Measurements from ENCODE around the gene KCNJ15. TPM values are rescaled to one million over a fixed set of nuclear protein-coding genes. Genes with fewer than 3 reads are reported as not detected.

The KCNJ15 gene
- total RNA-seq, 2 donors from 2014 or later, result 1.3 to 2.6 TPM

DNA sequence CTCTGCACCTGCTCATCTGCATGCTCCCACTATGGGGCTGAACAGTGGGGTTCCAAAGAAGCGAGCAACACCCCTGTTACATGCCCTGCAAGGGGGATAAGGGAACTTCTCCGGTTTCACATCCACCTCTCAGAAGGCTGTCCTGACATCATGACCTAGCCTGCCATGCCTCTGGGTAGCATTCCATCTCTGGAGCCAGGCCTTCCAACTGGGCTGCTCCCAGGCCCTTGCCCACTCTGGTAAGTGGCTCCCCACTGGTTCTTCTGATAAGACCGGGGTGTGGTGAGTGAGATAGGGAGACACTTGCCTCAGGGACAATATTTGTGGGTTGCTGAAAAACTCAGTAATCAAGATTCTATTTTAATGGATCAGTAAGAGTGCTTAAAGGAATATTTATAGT lies 57.8 kb downstream of the KCNJ15 start:
- DNase-seq (no peak), ATAC-seq (no peak)
- intact Hi-C loops (cut with DNase I), result no loop called here

DNA sequence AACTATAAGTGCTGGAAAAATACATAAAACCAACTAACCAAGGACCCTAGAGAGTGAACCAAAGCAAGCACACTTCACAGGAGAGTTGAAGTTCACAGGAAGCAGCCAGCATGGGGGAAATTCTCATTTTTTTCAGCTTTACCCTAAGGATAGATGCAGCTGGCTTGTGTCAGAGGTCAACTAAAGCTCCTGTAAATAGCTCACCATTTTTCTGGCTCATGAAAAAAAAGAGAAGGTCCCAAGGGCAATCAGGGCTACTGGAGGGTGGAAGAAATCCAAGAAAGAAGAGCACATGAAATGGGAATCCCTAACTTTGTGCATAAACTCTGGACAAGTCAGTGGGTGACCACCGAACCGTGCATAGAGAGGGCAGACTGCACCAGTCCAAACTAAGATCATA lies 58.3 kb downstream of the KCNJ15 start:
- ATAC-seq, result no peak
- intact Hi-C loops (cut with DNase I), result no loop called here
- DNase-seq, result no peak

DNA sequence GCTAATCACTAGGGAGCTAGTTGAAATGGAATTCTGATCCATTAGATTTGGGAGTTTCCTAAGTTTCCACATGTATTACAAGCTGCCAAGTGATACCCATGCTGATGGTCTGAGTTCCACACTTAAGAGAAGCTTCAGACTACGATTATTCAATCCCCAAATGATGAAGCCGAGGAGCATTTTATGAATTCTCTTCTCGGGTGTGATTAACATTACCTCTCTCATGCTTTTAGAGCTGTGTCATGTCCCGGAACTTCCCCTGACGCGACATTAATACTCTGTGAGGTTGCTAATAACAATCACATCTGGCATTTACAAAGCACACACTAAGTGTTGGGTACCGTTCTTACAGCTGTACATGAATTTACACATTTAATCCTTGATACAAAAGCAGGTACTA lies 63.0 kb downstream of the KCNJ15 start:
- no peak for ATAC-seq
- intact Hi-C loops (cut with DNase I), result no loop called here
- no peak for DNase-seq

DNA sequence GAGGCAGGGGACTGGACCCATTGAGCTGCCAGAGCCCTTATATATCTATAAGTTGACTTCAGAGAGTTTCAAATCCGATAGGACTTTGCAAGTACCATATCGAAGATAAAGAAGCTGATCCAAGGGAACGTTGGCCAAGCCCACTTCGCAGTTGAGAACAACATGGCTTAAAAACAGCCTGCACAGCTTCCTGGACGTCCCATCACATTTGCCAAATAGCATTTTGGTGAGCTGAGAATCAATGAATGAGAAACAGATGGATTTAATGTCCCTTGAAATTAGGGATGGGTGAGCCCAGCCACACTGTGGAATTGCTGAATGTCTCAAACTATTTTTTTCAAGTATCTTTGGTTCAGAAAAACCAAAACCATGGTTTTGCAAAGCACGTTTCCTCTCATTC lies 64.8 kb downstream of the KCNJ15 start:
- no peak for DNase-seq
- ATAC-seq, result no peak
- intact Hi-C loops (cut with DNase I), result no loop called here

DNA sequence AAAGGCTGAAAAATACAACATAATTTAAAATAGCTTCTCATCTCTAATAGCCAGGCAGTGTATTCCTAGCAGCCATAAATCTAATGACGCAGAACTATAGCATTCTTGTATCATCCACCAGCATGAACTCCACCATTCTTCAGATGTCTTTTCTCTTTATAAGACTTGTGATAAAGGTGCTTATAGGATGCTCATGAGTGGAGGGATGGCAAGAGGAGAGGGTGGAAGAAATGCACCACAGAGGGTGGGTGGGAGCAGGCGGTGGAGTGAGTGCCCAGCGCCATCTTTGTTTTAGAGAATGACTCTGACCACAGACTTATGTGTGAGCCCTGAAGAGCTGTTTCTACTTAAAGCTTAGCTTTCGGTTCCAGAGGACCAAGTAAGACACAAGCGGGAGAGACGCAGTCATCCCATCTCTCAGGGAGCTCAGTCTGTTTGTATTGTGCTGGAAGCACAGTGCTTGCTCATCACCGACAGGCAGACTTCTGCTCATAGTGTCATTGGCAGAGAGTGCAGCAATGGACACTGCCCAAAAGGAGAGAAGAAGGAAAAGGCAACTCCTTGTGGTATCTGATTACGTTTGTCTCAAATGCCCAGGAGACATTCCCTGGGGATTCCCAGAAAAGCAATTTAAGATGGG lies 65.6 kb downstream of the KCNJ15 start:
- intact Hi-C loops (cut with DNase I), result no loop called here
- DNase-seq (no peak), ATAC-seq (no peak)

DNA sequence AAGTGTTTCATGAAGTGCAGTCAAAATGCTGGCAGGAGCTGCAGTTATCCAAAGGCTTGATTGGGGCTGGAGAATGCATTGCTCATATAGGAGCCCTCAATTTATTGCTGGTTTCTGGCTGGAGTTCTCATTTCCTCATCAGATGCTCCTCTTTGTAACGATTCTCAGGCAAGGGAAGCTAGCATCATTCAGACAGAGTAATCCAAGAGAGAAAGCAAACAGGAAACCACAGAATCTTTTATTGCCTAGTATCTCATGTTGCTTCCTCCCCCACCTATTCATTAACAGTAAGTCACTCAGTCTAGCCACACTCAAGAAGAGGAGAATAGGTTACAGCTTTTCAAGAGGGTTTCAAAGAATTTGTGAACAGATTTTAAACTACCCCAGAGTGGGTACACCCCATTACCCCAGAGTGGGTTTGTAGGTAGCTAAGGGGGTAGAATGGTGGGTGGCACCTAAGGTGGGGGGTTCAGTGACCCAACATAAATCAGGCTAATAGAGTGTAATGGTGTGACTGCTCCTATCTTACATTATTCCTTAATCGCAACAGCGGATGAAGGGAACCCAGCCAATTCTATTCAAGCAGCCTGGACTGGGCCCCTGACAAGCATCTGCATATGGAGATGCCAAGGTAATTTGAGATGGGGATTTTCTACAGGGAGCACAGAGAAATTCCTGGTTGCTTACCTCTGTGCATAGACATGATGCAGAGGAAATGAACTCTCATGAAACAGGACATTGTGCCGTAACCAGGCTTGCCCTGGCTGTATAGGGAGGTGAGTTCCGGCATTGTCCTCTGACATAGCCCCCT lies 67.1 kb downstream of the KCNJ15 start:
- intact Hi-C loops (cut with DNase I), result no loop called here
- no peak for ATAC-seq
- no peak for DNase-seq

DNA sequence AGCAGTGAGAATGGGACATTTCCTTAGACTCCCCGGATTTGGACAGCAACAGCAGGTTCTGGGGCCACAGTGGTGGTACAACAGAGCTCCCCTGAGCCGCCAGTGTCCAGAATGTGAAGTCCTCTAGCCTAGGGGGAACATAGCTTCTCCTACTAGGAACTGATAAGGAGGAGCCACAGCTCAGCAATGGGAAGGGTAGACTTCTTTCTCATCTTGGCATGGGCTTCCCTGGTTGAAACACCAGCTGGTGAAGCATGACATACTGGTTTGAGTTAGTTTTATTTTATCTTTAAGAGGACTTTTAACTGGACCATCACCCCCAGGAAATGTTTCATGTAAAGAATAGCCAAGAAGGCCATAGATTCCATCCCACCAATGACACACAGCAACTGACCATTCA lies 68.4 kb downstream of the KCNJ15 start:
- intact Hi-C loops (cut with DNase I), result no loop called here
- DNase-seq, result no peak

DNA sequence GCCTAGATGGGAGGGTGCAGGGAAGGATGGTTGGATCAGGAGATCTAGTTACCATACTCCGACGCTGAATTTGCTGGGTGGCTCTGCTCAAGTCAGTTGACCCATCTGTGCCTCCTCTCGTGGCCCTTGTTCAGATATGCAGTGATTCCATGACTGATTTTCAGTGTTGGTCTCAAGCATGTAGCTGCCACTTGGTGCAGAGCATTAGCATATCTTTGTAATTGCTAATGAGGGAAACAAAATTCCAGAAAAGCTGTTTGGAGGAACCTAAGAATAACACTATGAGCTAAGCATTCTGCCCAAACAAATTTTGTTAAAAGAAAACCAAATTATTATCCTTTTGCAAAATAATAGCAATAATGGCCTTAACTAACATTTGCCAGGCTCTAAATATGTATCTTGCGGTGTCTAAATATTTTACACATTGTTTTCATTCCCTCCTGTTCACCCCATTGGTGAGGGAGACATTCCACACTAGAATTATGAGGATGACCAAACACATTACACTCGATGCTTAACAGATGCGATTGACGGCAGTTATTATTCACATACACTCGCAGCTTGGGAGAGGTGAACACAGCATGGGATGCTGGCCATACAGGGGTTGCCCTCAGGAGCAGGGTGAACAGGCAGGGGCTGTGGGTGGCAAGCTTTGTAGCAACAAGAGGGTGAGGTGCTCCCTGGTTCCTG lies 69.1 kb downstream of the KCNJ15 start:
- DNase-seq (no peak), ATAC-seq (no peak)
- intact Hi-C loops (cut with DNase I), result no loop called here

More for the DNA sequence above, 68.4 kb downstream of the KCNJ15 start:
- no peak for ATAC-seq

DNA sequence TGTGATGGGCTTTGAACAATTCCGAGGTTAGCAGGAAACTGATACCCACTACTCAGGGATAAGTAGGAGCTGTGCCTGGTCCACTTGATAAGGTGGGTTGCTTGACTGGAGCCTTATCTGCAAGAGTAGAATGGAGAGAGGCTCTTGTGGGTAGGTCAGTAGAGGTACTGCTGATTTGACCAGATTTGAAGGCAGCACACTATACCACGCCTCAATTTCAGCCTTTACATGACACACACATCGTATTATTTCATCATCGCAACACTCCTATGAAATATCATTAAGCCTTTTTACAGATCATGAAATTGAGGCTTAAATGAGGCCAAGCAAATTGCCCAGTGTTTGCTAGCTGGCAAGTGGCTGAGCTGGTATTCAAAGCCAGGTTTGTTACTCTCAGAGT lies 69.6 kb downstream of the KCNJ15 start:
- no peak for ATAC-seq
- DNase-seq, result no peak
- intact Hi-C loops (cut with DNase I), result no loop called here

DNA sequence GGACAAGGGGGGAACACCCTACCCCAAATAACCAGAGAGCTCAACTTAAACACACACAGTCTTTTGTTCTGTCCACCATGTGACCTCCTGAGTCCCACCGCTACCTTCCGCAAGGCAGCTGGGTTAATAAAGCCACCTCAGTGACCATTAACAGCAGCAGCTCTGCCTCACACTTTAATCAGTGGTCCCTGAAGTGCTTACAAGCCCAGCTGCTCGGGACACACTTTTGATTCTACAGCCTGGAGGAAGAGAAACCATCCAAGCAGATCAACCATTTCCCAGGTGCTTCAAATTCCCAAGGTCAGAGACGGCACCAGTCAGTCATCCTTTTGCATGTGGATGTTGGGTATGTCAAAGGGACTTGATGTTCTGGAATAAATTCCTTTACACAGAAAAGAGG lies 70.1 kb downstream of the KCNJ15 start:
- intact Hi-C loops (cut with DNase I), result no loop called here
- no peak for DNase-seq
- no peak for ATAC-seq

DNA sequence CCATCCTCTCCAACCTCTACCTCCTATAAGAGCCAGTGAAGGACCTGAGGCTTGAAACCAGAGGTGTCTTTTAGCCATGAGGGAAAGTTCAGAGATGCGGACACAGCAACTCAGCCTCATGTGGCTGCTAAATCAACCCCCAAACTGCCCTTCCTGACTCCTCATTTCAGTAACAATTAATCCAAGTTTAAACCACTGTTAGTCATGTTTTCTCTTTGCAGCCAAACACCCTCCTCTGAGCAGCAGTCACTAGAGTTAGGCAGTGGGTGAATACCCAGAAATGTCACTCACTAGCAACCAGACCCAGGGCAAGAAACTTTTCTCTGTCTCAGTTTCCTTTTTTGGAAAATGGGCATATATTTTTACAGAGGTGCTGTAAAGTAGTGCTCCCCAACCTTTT lies 71.2 kb downstream of the KCNJ15 start:
- intact Hi-C loops (cut with DNase I), result no loop called here

DNA sequence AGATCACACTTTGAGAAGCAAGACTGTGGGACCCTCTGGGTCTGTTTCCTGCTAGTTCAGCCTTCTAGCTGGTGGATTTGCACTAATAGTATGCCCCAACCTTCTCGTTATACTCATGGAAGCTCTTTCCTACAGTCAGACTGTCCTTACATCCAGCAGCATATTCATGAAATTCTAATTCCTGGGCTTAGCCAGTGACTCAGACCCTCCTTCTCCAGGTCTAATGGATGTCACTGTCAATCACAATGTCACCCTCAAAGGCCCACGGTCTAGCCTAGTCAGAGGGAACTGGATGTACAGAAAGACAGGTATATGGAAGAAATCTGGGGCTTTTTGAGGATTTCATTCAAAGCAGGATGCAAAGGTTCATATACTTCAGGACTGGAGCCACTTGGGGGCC lies 72.4 kb downstream of the KCNJ15 start:
- no peak for ATAC-seq
- DNase-seq, result no peak

More for the DNA sequence above, 71.2 kb downstream of the KCNJ15 start:
- no peak for DNase-seq
- no peak for ATAC-seq

DNA sequence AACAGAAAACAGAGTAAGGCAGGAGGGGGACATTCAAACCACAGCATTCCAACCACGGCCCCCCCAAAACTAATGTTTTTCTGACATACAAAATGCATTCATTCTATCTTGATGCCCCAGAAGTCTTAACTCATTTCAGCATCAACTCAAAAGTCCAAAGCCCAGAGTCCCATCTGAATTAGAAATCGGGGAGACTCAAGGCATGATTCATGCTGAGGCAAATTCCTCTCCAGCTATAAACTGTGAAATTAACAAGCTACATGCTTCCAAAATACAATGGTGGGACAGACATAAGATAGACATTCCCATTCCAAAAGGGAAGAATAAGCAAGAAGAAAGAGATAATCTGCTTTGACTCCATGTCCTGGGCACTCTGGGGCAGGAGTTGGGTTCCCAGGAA lies 73.9 kb downstream of the KCNJ15 start:
- ATAC-seq (no peak), DNase-seq (no peak)
- intact Hi-C loops (cut with DNase I), result no loop called here

More for the DNA sequence above, 72.4 kb downstream of the KCNJ15 start:
- intact Hi-C loops (cut with DNase I), result no loop called here

DNA sequence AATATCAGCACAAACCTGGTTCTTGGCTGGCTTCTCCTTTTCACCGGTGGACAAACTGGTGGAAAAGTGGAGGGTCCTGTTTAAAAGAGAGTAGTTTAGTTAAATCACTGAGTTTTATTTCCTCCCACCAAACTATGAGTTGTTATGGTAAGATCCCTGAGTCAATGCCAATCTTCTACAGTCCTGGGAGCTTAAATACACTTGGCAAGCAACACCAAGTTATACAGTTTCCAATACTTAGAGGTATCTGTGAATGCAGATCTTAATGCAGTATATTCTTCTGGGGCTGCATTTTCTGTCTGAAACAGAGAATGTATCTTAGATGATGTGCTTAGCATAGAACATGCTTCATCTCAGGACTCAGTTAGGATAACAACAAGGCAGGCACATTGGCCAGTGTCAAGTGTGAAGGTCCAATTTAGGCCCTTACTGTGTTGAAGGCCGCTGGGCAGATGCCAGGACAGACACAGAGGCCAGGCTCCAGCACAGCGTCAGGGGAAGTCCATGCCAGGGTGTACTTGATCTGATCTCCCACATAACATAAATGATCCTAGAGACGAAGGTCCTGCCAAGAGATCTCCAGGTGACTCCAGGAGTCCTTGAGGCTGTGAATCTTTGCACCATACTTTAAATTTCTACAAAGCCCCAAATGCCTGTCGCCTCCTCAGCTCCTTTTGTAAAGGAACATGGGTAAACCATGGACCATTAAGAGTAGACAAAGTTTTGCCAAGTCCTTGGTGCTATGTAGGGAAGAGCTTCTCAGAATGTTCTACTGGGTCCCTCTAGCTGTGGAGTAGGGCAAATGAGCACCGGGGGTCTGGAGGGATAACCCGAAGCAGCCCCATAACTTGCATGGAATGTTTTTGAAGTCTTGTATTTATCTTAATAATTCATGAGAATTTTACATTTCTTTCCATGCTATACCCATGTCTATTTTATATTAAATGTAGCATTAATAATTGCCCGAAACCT lies 76.8 kb downstream of the KCNJ15 start:
- no peak for DNase-seq
- ATAC-seq, result peak; percentile 63 to 67
- intact Hi-C loops (cut with DNase I), result no loop called here

DNA sequence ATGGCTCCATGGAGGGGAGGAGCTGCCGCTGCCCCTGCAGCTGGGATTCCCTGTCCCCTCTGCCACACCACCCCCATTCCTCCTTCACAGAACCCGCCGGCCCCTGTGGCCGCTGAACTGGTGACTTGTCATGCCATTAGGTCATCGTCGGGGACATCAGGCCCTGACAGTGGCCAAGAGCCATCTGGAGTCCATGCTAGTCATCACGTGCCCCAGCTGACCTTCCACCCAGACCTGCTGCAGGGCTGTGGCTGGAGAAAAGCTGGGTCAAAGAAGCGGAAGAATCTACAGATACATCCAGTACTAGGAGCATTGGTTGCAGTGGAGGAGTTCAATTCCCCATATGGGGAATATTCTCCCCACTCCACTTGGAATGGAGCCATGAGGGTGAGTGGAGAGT lies 78.1 kb downstream of the KCNJ15 start:
- ATAC-seq, result peak in 1 of 2 donors; percentile 60
- intact Hi-C loops (cut with DNase I), result no loop called here
- no peak for DNase-seq

DNA sequence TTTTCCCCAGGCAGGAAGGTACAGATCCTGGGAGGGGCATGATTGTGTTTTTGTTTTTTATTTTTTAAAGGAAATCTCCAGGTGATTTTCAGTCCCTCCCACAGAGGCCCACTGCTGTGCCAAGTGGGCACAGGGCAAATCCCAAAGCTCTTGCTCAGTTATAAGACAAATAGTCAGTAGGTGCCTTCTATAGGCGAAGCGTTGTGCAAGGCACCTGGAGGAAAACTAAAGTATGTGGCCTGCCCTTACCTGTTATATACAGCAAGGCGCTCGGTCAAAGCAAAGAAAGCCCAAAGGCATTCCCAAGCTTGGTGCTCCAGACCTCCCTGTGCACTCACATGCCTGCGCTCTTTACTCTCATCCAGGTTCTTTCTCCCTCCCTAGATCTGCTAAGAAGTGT lies 81.0 kb downstream of the KCNJ15 start:
- DNase-seq, result no peak
- ATAC-seq, result no peak
- intact Hi-C loops (cut with DNase I), result no loop called here

DNA sequence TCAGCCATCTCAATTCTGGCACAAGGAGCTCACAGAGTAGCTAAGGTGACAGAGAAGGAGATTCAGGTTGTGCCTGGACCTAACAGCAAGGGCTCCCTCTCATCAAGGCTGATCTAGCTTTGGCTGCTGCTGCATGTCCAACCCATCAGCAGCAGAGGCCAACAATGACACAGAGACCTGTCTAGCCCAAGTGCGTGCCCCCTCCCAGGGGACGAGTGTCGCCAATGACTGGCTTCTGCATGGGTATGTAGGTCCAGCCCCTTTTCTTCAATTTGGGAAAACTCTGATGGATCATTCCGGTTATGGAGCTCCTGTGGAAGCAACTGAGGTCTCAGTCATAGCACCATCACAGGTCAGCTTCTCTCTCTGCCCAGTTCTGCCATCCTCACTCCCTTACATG lies 83.3 kb downstream of the KCNJ15 start:
- ATAC-seq, result no peak
- no peak for DNase-seq
- intact Hi-C loops (cut with DNase I), result no loop called here

DNA sequence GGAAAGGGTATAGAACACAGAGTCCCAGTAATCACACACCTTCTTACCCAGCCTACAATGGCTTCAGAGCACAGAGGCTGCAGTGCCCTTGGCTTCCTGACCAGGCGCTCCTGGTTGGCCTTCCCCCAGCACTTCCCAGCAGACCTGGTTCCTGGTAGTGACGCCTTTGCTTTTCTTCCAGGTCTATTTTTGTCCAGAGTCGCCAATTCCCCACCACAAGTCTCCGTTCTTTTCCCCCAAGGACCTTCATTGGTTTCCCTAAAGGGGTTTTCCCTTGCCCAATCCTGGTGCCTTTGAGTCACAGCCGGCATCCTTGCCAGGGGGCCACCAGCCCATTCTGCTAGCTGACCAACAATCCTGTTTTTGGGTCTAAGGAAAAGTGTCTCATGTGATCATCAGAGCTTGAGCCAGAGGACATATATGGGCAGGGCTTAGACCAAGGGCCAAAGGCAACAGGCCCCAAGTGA lies 84.8 kb downstream of the KCNJ15 start:
- peak; percentile 44 for DNase-seq
- ATAC-seq, result peak in 1 of 2 donors; percentile 40
- intact Hi-C loops (cut with DNase I), result no loop called here

DNA sequence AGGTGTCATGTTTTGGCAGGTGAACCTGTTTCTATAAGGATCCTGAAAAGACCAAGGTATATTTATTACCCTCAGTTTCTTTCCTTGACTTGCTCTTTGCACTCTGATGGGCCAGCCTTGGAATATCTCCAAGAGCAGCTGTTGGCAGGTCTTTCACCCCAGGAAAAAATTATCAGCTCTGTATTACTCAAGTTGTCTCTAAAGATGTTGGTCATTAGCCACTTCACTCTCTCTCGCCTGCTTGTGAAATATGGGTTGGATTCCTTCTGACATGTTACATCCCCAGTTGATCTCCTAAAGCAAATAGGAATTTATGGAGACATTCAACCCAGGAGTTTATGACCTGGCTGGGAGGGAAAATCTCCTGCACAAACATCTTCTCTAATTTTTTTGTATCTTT lies 85.9 kb downstream of the KCNJ15 start:
- ATAC-seq, result peak; percentile 50 to 59
- intact Hi-C loops (cut with DNase I), result no loop called here
- no peak for DNase-seq

Data from left cardiac atrium (tissue), 4 donors.